Measurements from ENCODE around the gene MID1. TPM values are rescaled to one million over a fixed set of nuclear protein-coding genes. Genes with fewer than 3 reads are reported as not detected.

The MID1 gene
- total RNA-seq, 2 experiments from 2014 or later: 0.19 TPM; not detected in 1

DNA sequence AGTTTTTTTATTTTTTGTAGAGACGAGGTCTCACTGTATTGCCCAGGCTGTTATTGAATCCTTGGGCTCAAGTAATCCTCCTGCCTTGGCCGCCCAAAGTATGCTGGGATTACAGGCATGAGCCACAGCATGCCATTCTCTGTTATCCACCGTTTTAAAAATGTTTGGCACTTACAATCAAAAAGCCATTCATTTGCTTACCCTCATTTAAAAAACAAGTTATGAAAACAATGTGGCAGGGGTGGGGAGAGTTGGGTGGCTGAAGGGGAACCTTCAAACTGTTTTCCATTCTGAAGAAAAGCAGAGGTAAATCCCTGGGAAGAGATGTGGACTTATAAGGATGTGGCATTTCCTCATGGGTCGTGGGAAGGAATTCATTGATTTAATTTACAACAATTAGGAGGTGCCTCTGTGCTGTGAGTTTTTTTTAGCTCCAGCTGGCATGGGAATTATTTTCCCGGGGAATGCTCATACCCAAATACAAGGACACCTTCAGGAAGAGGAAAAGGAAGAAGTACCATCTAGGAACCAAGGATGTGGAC is 103.5 kb downstream of the MID1 start:
- Mint-ChIP-seq H3K4me1 (ENCODE audit: low read depth) (no peaks in the 10 kb centered on the region), H3K4me3 (no peak overlapping the region), H3K9me3 (peaks cover 2% of the 10 kb centered on the region), H3K27ac (no peak overlapping the region), H3K27me3 (no peaks in the 10 kb centered on the region), H3K36me3 (ENCODE audit: low read depth) (no peaks in the 10 kb centered on the region)
- DNase-seq: no peak
- Histone ChIP-seq H3K4me3 (ENCODE audit: low read length) (no peak overlapping the region), H3K4me1 (ENCODE audit: insufficient read depth, low read length) (no peaks in the 10 kb centered on the region), H3K27me3 (ENCODE audit: control insufficient read depth in 1 of 2, insufficient read depth in 2 of 2, low read length in 2 of 2) (no peaks in the 10 kb centered on the region), H3K9me3 (ENCODE audit: control insufficient read depth in 1 of 2, insufficient read depth in 1 of 2, low read length in 2 of 2) (no peaks in the 10 kb centered on the region), H3K27ac (ENCODE audit: low read depth in 1 of 2, low read length in 2 of 2) (no peak overlapping the region), H3K36me3 (ENCODE audit: insufficient read depth, low read length) (no peaks in the 10 kb centered on the region)
- intact Hi-C loops (cut with DNase I, micrococcal nuclease): no loop called here
- TF ChIP-seq, protein P1, sequence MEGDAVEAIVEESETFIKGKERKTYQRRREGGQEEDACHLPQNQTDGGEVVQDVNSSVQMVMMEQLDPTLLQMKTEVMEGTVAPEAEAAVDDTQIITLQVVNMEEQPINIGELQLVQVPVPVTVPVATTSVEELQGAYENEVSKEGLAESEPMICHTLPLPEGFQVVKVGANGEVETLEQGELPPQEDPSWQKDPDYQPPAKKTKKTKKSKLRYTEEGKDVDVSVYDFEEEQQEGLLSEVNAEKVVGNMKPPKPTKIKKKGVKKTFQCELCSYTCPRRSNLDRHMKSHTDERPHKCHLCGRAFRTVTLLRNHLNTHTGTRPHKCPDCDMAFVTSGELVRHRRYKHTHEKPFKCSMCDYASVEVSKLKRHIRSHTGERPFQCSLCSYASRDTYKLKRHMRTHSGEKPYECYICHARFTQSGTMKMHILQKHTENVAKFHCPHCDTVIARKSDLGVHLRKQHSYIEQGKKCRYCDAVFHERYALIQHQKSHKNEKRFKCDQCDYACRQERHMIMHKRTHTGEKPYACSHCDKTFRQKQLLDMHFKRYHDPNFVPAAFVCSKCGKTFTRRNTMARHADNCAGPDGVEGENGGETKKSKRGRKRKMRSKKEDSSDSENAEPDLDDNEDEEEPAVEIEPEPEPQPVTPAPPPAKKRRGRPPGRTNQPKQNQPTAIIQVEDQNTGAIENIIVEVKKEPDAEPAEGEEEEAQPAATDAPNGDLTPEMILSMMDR (IDR thresholded peaks at IDR 0.05): no peak
- ChIA-PET CTCF (no interaction called here), POLR2A (no interaction called here)
- no peak for ATAC-seq (ENCODE audit: poor library complexity)

DNA sequence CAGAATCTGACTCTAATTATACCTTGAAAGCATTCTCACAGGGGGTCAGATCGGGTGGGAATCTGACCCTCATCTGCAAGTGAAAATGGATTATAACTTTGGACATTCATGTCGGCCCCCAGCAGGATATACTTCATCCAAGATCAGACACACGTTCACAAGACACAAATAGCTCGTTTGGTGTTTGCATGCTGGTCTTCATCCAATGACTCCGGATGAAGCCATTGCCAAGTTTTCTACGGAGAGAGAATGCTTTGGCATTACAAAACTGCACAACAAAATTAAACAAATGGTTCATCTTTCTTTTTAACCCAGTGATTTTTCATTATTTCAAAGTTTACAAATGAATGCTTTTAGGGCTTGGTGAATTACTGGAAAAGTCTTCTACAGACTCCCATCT is 105.5 kb downstream of the MID1 start:
- POLR2A ChIA-PET: no interaction called here
- Mint-ChIP-seq H3K27ac (no peak overlapping the region), H3K9me3 (no peaks in the 10 kb centered on the region), H3K4me1 (ENCODE audit: low read depth) (no peaks in the 10 kb centered on the region), H3K36me3 (ENCODE audit: low read depth) (no peaks in the 10 kb centered on the region), H3K4me3 (no peak overlapping the region), H3K27me3 (no peaks in the 10 kb centered on the region)
- TF ChIP-seq, protein P1 (IDR thresholded peaks at IDR 0.05): no peak
- Histone ChIP-seq H3K4me1 (ENCODE audit: insufficient read depth, low read length) (no peaks in the 10 kb centered on the region), H3K9me3 (ENCODE audit: control insufficient read depth in 1 of 2, insufficient read depth in 1 of 2, low read length in 2 of 2) (no peaks in the 10 kb centered on the region), H3K27me3 (ENCODE audit: control insufficient read depth in 1 of 2, insufficient read depth in 2 of 2, low read length in 2 of 2) (no peaks in the 10 kb centered on the region), H3K27ac (ENCODE audit: low read depth in 1 of 2, low read length in 2 of 2) (no peak overlapping the region), H3K4me3 (ENCODE audit: low read length) (no peak overlapping the region), H3K36me3 (ENCODE audit: insufficient read depth, low read length) (no peaks in the 10 kb centered on the region)
- ATAC-seq (ENCODE audit: poor library complexity) (no peak), DNase-seq (no peak)
- intact Hi-C loops (cut with DNase I, micrococcal nuclease): no loop called here
- CTCF ChIA-PET: no interaction called here

DNA sequence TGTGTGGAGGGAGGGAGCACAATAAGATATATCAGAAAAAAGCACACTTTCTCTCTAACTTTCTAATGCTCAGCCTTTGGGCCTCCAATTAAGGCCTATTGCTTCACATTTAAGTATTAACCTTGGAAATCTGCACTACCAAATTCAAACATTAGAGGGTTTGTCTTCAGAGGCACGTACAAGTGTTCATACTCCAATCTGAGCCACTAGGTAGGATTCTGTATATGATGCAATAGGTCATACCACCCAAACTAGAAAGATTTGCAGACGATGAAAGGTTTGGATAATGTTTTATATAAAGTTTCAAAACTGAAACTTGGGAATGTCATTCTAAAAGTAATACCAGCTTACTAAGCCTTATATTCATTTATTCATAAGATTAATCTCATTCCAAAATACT is 106.4 kb downstream of the MID1 start:
- Mint-ChIP-seq H3K4me3 (no peak overlapping the region), H3K36me3 (ENCODE audit: low read depth) (no peaks in the 10 kb centered on the region), H3K27ac (no peak overlapping the region), H3K9me3 (no peaks in the 10 kb centered on the region), H3K27me3 (no peaks in the 10 kb centered on the region), H3K4me1 (ENCODE audit: low read depth) (no peaks in the 10 kb centered on the region)
- Histone ChIP-seq H3K27ac (ENCODE audit: low read depth in 1 of 2, low read length in 2 of 2) (no peak overlapping the region), H3K4me1 (ENCODE audit: insufficient read depth, low read length) (no peaks in the 10 kb centered on the region), H3K27me3 (ENCODE audit: control insufficient read depth in 1 of 2, insufficient read depth in 2 of 2, low read length in 2 of 2) (no peaks in the 10 kb centered on the region), H3K4me3 (ENCODE audit: low read length) (no peak overlapping the region), H3K36me3 (ENCODE audit: insufficient read depth, low read length) (no peaks in the 10 kb centered on the region), H3K9me3 (ENCODE audit: control insufficient read depth in 1 of 2, insufficient read depth in 1 of 2, low read length in 2 of 2) (no peaks in the 10 kb centered on the region)
- POLR2A ChIA-PET: no interaction called here
- ATAC-seq (ENCODE audit: poor library complexity) (no peak), DNase-seq (no peak)
- CTCF ChIA-PET: no interaction called here
- intact Hi-C loops (cut with DNase I, micrococcal nuclease): no loop called here
- TF ChIP-seq, protein P1 (IDR thresholded peaks at IDR 0.05): no peak

All from CD4-positive, alpha-beta T cell (primary cell).